Duodenal mucosa (tissue), 2 donors: ENCODE results near the gene ABCC4.

Experiments
- H3K27ac ChIP-seq: one replicate; pipeline ENCODE4 v1.7.0; 2013; ENCODE audit warnings: low read depth, low read length
- H3K27me3 ChIP-seq, 2 donors: one replicate each; pipeline ENCODE4 v1.7.0; 2013; ENCODE audit warnings: low read length in 2 of 2, control low read depth in 1 of 2; ENCODE audit not compliant: insufficient read depth in 2 of 2, control insufficient read depth in 1 of 2
- H3K36me3 ChIP-seq, 2 donors: one replicate each; pipeline ENCODE4 v1.7.0; 2013; ENCODE audit warnings: low read length in 2 of 2, control low read depth in 1 of 2; ENCODE audit not compliant: insufficient read depth in 2 of 2, control insufficient read depth in 1 of 2
- H3K4me1 ChIP-seq, 2 donors: one replicate each; pipeline ENCODE4 v1.7.0; 2013; ENCODE audit warnings: low read length in 2 of 2, control low read depth in 1 of 2; ENCODE audit not compliant: insufficient read depth in 2 of 2, control insufficient read depth in 1 of 2
- H3K4me3 ChIP-seq, 2 donors: one replicate each; pipeline ENCODE4 v1.7.0; 2013; ENCODE audit warnings: low read length in 2 of 2, low read depth in 1 of 2
- H3K9ac ChIP-seq, 2 donors: one replicate each; pipeline ENCODE4 v1.7.0; 2013; ENCODE audit warnings: low read length in 2 of 2, low read depth in 1 of 2
- H3K9me3 ChIP-seq, 2 donors: one replicate each; pipeline ENCODE4 v1.7.0; 2013; ENCODE audit warnings: low read length in 2 of 2, control low read depth in 1 of 2; ENCODE audit not compliant: control insufficient read depth in 1 of 2

ABCC4 gene

DNA sequence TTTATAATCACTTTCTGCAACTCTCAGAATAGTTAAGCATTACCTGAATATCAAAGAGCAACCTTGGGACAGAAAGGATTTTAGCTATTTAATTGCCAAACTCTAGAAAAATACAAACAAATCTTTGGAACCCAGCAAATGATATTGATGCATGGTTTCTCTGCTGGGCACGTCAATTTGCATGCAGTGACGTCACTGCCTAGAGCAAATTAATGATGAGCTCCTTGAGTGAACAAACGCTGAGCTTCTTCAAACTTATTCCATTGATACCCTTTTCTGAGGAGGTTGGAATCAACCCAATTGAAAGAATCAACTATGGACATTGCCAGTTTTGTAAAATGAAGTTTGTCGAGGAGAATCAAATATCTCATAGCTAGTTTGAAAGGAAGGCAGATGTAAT lies 329.0 kb downstream of the ABCC4 start:
- Histone ChIP-seq H3K9me3 (no peaks in the 10 kb centered on the region), H3K4me3 (no peak overlapping the region), H3K36me3 (no peaks in the 10 kb centered on the region), H3K4me1 (peaks cover 0 to 7% of the 10 kb centered on the region in 2 donors), H3K27ac (no peak overlapping the region), H3K27me3 (peaks cover 24 to 44% of the 10 kb centered on the region in 2 donors), H3K9ac (no peak overlapping the region)
